ENCODE results near the gene RELA.
A peak's percentile ranks its signal among the peaks of the same experiment; 100 is the strongest.

RELA gene

GRCh38 chr11:65615229-65615949 lies 47.3 kb downstream of the RELA start, which contains the start of gene PCNX3:
Gene PCNX3 (plus strand): TSS chr11:65615776. CDS start chr11:65616312, 536 bp downstream.
- H3K4me3 ChIP-seq (ENCODE audit: low read depth, low read length), result peak within 1 kb of the TSS; percentile 90
- no peak for TF ChIP-seq CTCF (IDR thresholded peaks at IDR 0.05; ENCODE audit: borderline replicate concordance, insufficient read depth, low read depth, low read length)

GRCh38 chr11:65613091-65613928 lies 49.4 kb downstream of the RELA start:
- H3K4me3 ChIP-seq (ENCODE audit: low read depth, low read length), result peak overlapping the region; percentile 87
- no peak for TF ChIP-seq CTCF (IDR thresholded peaks at IDR 0.05; ENCODE audit: borderline replicate concordance, insufficient read depth, low read depth, low read length)

GRCh38 chr11:65612691-65613090 lies 50.0 kb downstream of the RELA start:
- no peak for TF ChIP-seq CTCF (IDR thresholded peaks at IDR 0.05; ENCODE audit: borderline replicate concordance, insufficient read depth, low read depth, low read length)
- H3K4me3 ChIP-seq (ENCODE audit: low read depth, low read length), result peak overlapping the region; percentile 87

- no peak for TF ChIP-seq CTCF (IDR thresholded peaks at IDR 0.05; ENCODE audit: borderline replicate concordance, insufficient read depth, low read depth, low read length)
- no peak overlapping the region for H3K4me3 ChIP-seq (ENCODE audit: low read depth, low read length)
Measured at GRCh38 chr11:65611758-65612603, 50.7 kb downstream of the RELA start.

- TF ChIP-seq CTCF (IDR thresholded peaks at IDR 0.05; ENCODE audit: borderline replicate concordance, insufficient read depth, low read depth, low read length), result no peak
- H3K4me3 ChIP-seq (ENCODE audit: low read depth, low read length), result no peak overlapping the region
Measured at GRCh38 chr11:65611028-65611757, 51.5 kb downstream of the RELA start.

- H3K4me3 ChIP-seq (ENCODE audit: low read depth, low read length), result no peak overlapping the region
Measured at GRCh38 chr11:65610404-65610803, 52.3 kb downstream of the RELA start.

More at GRCh38 chr11:65610404-65610803, 52.3 kb downstream of the RELA start:
- no peak for TF ChIP-seq CTCF (IDR thresholded peaks at IDR 0.05; ENCODE audit: borderline replicate concordance, insufficient read depth, low read depth, low read length)

Measured in GM12875 (cell line).